HG03354 (cell line): Measurements from ENCODE around the gene MMP28.

Source experiments
- ATAC-seq: cut with Tn5 transposase; IDR thresholded peaks from one replicate; pipeline ENCODE4 v1.9.1; 2021; ENCODE audit warnings: mild to moderate bottlenecking; ENCODE audit not compliant: unreplicated experiment, poor library complexity, severe bottlenecking

The MMP28 gene

DNA sequence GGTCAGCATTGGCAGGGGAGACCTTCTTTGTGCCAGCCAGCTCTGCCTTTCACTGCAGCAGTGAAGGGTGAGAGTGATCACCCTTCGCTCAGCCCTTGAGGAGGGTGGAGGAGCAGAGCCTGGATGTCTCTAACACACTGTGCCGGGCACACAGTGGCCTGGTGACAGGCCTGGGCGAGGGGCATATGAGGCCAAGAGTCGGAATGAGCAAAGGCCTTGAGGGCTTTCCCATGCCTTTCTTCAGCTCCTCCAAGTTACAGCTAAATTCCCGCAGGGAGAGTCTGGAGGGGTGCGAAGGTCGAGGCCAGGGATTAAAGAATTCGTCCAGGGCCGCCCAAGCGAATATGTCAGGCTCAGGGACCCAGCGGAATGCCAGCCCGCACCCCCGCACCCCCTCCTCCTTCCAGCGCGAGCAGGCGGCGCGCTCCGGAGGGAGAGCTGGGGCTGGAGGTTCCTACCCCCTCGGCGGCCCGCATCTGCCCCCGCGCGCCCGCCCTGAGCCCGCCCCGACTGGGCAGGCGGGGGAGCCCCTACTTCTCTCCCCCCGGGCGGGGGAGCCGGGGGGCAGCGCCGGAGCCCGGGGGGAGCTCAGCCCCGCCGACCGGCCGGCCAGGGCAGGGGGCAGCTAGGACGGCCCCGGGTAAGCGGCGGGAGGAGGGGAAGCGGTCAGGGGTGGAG is 64.1 kb downstream of the MMP28 start, which contains the start of gene RASL10B:
TSS of gene RASL10B (plus strand) at position 401 of the 678 bp plus-strand sequence. CDS start 3,546 bp downstream, outside the sequence.
- ATAC-seq: no peak

DNA sequence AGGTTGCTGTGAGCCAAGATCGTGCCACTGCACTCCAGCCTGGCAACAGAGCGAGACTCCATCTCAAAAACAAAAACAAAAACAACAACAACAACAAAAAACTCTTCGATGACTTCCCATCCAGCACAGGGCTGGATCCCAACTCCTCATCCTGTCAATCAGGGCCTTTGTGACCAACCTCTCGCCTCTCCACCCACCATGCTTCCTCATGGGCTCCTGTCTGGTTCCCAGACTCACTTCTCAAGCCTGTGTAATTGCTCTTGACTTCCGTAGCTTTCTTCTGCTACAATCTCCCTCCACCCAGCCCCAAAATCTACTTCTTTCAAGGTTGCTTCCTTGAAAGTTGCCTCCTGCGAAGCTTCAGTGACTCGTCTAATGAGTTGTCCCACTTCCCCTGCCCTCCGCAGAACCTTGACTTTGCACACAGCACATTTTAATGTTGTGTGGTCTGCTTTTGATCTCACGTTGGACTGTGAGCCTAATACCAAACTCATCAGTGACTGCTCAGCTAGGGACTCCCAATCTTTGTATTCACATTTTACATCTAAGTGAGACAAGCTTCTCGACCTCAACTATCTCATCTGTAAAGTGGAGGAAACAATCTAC is 64.9 kb downstream of the MMP28 start:
- no peak for ATAC-seq

DNA sequence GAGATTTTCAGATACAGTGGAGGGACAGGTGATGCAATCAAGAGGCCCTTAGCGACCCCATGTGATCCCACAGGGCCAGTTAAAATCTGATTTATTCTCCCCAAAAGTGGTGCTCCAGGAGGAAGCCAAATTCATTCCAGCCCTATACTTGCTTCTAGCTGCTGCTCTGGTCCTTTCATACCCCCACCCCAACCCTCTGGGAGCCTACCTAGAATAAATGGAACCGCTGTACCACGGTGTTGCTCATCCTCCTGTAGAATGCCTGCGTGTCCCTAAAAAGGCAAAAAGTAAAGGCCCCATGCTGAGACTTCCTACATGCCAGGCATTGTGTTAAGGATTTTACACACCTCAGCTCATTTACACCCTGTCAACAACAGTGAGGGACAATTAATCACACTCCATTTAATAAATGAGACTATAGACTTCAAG is 66.0 kb downstream of the MMP28 start:
- ATAC-seq: no peak

DNA sequence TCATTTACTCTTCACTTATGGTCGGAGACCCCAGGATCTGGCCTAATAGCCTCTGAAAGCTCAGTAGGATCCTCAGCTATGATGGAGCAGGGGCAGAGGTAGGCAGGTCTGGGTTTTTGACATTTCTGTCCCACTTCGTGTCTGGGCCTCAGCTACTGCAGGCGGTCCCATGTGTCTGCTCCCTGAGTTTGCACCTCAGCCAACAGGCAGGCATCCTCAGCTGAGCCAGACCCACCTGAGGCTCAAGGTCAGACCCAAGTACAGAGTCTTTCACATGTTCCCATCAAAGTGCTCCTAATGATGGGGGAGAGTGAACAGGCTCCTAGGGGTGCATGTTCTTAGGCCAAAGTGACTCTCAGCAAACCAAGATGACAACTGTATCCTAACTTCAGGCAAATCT is 66.9 kb downstream of the MMP28 start:
- no peak for ATAC-seq

DNA sequence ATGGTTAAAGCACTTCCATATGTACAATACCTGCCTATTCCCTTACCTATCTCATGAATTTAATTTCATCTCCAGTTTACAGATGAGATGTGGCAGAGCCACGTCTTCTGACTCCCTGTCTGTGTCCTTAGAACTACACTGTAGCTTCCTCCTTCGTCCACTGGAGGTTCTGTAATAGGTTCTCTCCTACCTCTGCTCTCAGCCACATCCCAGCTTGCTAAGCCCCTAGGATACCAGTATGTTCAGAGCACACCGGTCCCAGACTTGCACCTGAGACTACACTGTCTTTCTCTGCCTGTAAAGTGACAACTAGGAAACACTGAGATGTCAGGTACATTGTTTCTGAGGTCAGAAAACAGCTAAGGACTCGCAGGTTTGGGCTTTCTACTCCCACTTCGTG is 67.8 kb downstream of the MMP28 start:
- no peak for ATAC-seq

DNA sequence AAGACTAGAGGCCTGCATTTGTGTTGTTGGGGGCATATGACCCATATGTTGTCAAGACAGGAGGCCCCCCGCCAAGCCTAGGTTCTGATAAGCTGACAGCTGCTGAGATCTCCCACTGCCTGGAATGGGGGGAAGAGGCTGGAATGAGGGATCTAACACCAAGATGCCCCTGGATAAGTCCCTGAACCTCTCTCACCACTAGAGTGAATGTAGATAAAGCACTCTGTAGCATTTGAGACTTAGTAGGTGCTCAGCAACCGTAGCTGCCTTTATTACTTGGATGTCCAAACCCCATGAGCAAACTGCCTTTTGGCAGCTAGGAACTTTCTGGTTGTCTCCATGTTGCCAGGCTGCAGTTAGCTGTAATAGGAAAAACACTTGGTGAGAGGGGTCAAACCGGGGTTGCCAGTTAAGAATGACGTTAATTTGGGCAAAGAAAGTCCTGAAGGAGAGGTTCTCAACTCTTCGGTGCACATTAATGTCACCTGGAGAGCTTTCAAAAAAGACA is 68.4 kb downstream of the MMP28 start:
- no peak for ATAC-seq

DNA sequence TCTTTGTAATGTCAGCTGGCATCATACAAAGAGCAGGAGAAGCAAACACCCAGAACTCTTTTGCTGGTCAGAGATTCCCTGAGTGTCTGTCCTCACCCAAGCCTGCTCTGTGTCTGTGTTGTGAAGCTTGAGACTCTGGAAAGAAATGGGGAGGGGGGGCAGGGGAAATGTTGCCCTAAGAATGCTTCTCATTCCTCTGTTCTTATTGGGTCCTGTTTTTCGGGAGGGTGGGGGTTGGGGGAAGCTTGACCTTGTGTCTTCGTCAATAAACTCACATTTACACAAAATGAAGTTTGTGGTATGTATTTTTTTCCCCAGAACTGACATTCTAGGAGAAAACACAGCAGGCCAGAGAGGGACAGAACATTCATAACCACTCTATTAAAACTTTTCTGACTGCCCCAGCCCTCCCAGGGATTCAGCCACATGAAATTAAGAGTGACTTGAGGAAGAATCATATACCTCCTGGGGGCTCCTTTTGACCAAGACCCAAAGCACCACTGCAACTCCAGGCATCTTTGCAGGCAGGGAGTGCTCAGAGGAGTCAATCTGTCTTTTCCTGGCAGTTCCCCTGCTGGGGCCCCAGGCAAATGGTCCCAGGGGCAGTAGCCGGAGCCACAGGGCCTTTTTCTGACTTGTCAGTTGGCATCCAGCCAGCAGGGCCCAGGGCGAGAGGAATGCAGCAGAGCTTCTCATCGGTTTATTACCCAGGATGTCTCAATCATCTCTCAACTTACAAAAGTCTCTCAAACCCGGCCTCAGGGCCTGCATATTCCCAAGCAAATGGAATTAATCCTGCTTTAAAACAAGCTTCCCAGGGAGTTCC is 69.1 kb downstream of the MMP28 start:
- ATAC-seq: no peak

DNA sequence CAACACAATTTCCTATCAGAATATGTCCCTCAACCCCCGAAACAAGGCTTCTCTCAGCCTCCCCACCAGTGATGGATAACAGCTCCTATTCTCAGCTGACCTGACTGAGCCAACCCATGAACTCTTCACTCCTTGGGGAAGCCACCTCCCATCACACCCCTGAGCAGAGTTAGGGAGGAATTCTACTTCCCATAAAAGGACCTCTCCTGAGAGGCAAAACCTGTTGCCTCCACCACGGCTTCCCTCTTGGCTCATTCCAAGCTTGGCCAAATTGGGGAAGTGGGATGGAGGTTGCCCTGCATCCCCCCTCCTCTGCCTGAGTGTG is 69.7 kb downstream of the MMP28 start:
- ATAC-seq: no peak

DNA sequence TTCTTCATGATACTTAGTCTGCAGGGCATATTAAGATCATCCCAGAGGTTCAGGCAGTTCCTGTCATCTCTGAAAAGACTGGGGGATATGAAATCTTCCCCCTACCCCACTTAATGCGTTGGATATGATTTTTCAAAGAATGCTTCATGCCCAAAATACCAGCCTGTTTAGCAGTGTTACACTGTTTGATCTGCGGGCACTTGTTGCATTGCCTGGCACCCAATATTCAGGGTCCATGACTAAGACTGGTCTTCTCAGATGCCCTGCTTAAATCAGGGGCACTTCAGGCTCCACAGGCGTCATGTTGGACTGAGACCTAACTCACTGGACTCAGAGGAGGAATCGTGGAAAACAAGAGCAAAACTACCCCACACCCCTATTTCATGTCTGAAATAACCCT is 70.4 kb downstream of the MMP28 start:
- no peak for ATAC-seq

DNA sequence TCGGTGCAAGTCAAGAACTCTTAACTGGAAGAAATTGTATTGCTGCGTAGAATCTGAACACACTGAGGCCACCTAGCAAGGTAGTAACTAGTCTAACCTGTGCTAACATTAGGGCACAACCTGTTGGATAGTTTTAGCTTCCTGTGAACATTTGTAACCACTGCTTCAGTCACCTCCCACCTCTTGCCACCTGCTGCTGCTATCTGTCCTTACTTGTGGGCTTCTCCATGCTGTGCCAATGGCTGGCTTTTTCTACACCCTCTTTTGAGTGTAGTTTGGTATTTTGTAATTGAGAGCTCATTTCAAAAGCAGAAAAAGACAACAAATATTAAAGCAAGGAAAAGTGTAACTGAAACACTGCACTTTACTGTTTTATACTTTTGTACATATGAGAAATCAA is 71.7 kb downstream of the MMP28 start:
- no peak for ATAC-seq

DNA sequence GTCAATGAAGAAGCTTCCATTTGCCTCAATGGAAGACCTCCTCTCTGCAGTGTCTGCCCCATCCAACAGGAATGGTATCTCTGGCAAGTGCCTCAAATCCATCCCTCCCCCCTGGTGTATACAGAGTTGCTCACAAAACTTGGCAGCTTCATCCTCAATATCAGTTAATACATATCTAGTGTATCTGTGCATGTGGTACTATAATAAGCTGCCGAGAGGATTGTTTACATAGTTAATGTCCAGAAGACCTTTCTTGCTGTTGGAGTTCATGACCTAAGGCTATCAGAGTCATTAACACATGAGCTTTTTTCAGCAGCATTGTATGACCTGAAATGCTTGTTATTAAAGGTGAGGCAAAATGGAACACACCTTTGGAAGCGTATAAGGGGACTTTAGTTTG is 78.0 kb downstream of the MMP28 start:
- no peak for ATAC-seq

DNA sequence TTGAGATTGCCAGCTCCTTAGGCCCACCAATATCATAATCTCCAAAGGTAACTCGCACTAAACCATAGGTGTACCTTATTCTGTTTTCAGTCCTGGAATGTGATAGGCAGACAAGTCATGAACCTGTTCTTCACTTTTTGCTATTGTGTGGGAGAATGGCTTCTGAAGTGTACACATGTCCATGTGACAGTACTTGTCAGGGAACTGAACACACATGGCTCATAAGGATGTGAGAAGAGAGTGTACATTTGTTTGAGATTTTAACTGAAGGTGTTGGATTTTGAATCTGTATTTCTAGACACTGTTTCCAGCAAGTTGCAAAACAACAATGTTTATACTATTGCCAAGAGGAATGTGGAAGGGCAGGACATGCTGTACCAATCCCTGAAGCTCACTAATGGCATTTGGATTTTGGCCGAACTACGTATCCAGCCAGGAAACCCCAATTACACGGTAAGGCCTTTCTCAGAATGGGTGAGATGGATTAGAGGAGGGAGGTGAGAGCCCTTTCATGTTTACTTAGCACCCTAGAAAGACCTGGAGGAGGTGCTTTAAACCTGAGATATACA is 78.5 kb downstream of the MMP28 start:
- ATAC-seq: no peak

DNA sequence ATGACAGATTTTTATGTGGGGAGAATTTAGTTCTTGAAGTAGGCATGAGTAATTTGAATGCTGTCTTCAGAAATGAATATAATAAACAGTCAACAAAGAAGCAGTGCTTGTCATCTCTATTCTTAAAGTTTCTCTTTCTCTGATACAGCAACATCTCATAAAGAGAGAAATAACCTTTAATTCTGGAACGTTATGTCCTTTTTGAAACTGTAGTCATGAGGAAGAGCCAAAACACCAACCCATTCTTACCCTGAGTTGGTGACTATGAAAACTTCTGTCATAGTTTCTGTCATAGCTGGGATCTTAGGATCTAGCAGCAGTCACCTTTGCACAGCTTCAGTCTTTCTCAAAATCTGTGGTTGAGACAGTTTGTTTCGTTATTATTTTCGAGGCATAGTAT is 79.3 kb downstream of the MMP28 start:
- no peak for ATAC-seq
